ENCODE results near the gene SLC38A2. TPM values are rescaled to one million over a fixed set of nuclear protein-coding genes. Genes with fewer than 3 reads are reported as not detected.
"Not testable (repeated sequence)": the region's sequence is repeated elsewhere in the genome, so short reads cannot be mapped to it uniquely, and the experiment has no call there.

Gene SLC38A2
- total RNA-seq, 1 donor from 2014 or later = 754 TPM

GRCh38 chr12:46343118-46343852, 29.3 kb downstream of the SLC38A2 start:
- Mint-ChIP-seq H3K27ac (ENCODE audit: unreplicated experiment) (no peak overlapping the region), H3K27me3 (ENCODE audit: unreplicated experiment) (peaks cover 5% of the 10 kb centered on the region), H3K4me3 (ENCODE audit: unreplicated experiment) (no peak overlapping the region), H3K9me3 (ENCODE audit: unreplicated experiment) (peaks cover 9% of the 10 kb centered on the region), H3K36me3 (ENCODE audit: unreplicated experiment) (peaks cover 5% of the 10 kb centered on the region), H3K4me1 (ENCODE audit: unreplicated experiment) (peaks cover 6% of the 10 kb centered on the region)
- no peak for DNase-seq (ENCODE audit: extremely low spot score, unreplicated experiment)
- TF ChIP-seq CTCF (IDR thresholded peaks at IDR 0.05) = no peak

GRCh38 chr12:46342562-46343033, 30.0 kb downstream of the SLC38A2 start:
- Mint-ChIP-seq H3K27ac (ENCODE audit: unreplicated experiment) (no peak overlapping the region), H3K4me1 (ENCODE audit: unreplicated experiment) (peaks cover 6% of the 10 kb centered on the region), H3K36me3 (ENCODE audit: unreplicated experiment) (peaks cover 5% of the 10 kb centered on the region), H3K9me3 (ENCODE audit: unreplicated experiment) (peaks cover 9% of the 10 kb centered on the region), H3K4me3 (ENCODE audit: unreplicated experiment) (no peak overlapping the region), H3K27me3 (ENCODE audit: unreplicated experiment) (peaks cover 5% of the 10 kb centered on the region)
- peak; percentile 55 for TF ChIP-seq CTCF (IDR thresholded peaks at IDR 0.05)
- DNase-seq (ENCODE audit: extremely low spot score, unreplicated experiment) = no peak

- no peak for DNase-seq (ENCODE audit: extremely low spot score, unreplicated experiment)
- H3K9me3 Mint-ChIP-seq (ENCODE audit: unreplicated experiment) = peaks cover 9% of the 10 kb centered on the region
- H3K27me3 Mint-ChIP-seq (ENCODE audit: unreplicated experiment) = peaks cover 5% of the 10 kb centered on the region
- TF ChIP-seq CTCF (IDR thresholded peaks at IDR 0.05) = no peak
- peaks cover 6% of the 10 kb centered on the region for H3K4me1 Mint-ChIP-seq (ENCODE audit: unreplicated experiment)
- no peak overlapping the region for H3K27ac Mint-ChIP-seq (ENCODE audit: unreplicated experiment)
- H3K4me3 Mint-ChIP-seq (ENCODE audit: unreplicated experiment) = no peak overlapping the region
- peaks cover 5% of the 10 kb centered on the region for H3K36me3 Mint-ChIP-seq (ENCODE audit: unreplicated experiment)
Observed at GRCh38 chr12:46339051-46339450, 33.5 kb downstream of the SLC38A2 start.

- peak overlapping the region; percentile 8 for H3K27ac Mint-ChIP-seq (ENCODE audit: unreplicated experiment)
- peaks cover 18% of the 10 kb centered on the region for H3K9me3 Mint-ChIP-seq (ENCODE audit: unreplicated experiment)
- H3K36me3 Mint-ChIP-seq (ENCODE audit: unreplicated experiment) = no peaks in the 10 kb centered on the region
- H3K27me3 Mint-ChIP-seq (ENCODE audit: unreplicated experiment) = no peaks in the 10 kb centered on the region
- no peak for DNase-seq (ENCODE audit: extremely low spot score, unreplicated experiment)
- no peak for TF ChIP-seq CTCF (IDR thresholded peaks at IDR 0.05)
- H3K4me1 Mint-ChIP-seq (ENCODE audit: unreplicated experiment) = peaks cover 4% of the 10 kb centered on the region
- no peak overlapping the region for H3K4me3 Mint-ChIP-seq (ENCODE audit: unreplicated experiment)
Observed at GRCh38 chr12:46332260-46332659, 40.3 kb downstream of the SLC38A2 start.

- not testable (repeated sequence) for H3K36me3 Mint-ChIP-seq (ENCODE audit: unreplicated experiment); H3K9me3 Mint-ChIP-seq (ENCODE audit: unreplicated experiment); H3K4me1 Mint-ChIP-seq (ENCODE audit: unreplicated experiment); H3K27me3 Mint-ChIP-seq (ENCODE audit: unreplicated experiment); DNase-seq (ENCODE audit: extremely low spot score, unreplicated experiment); H3K4me3 Mint-ChIP-seq (ENCODE audit: unreplicated experiment); H3K27ac Mint-ChIP-seq (ENCODE audit: unreplicated experiment)
Observed at GRCh38 chr12:46325075-46325474, 47.5 kb downstream of the SLC38A2 start.
